ENCODE results near the gene IMPACT. TPM values are rescaled to one million over a fixed set of nuclear protein-coding genes. Genes with fewer than 3 reads are reported as not detected.

Gene IMPACT
- total RNA-seq, 6 experiments from 2014 or later: 10.4 to 18.1 (median 13.9) TPM

- Histone ChIP-seq H3K9me3 (no peaks in the 10 kb centered on the region), H3K27ac (no peak overlapping the region), H3K4me3 (no peak overlapping the region), H3K4me1 (no peaks in the 10 kb centered on the region), H3K36me3 (no peaks in the 10 kb centered on the region), H3K27me3 (no peaks in the 10 kb centered on the region)
- DNase-seq: no peak
- no peak for ATAC-seq
- intact Hi-C loops (cut with DNase I): no loop called here
- 89% methylated on average over 7 of the region's 7 CpGs for WGBS (ENCODE audit: insufficient coverage, low coverage, low lambda C conversion rate, missing lambda C conversion rate)
- no peak for TF ChIP-seq CTCF (IDR thresholded peaks at IDR 0.05)
- TF ChIP-seq POLR2A (IDR thresholded peaks at IDR 0.05): no peak
These were observed 52.9 kb downstream of the IMPACT start for GRCh38 chr18:24479371-24479770.

- no peak overlapping the region for H3K27ac ChIP-seq
- no peaks in the 10 kb centered on the region for H3K9me3 ChIP-seq
- intact Hi-C loops (cut with DNase I): loop anchor here in 1 of 2 donors (10.0 kb wide), 1 partner anchor 128 kb away; no protein-coding TSS in a partner anchor
- H3K4me3 ChIP-seq: no peak overlapping the region
- no peaks in the 10 kb centered on the region for H3K4me1 ChIP-seq
- DNase-seq (no peak), ATAC-seq (no peak)
- no peaks in the 10 kb centered on the region for H3K27me3 ChIP-seq
- no peak for TF ChIP-seq POLR2A (IDR thresholded peaks at IDR 0.05)
- TF ChIP-seq CTCF (IDR thresholded peaks at IDR 0.05): no peak
- H3K36me3 ChIP-seq: no peaks in the 10 kb centered on the region
- no CpG with 5 or more reads among the region's 5 CpGs for WGBS (ENCODE audit: insufficient coverage, low coverage, low lambda C conversion rate, missing lambda C conversion rate)
These were observed 56.4 kb downstream of the IMPACT start for GRCh38 chr18:24482821-24483220.

GRCh38 chr18:24485681-24486080, 59.2 kb downstream of the IMPACT start:
- no peak overlapping the region for H3K4me3 ChIP-seq
- intact Hi-C loops (cut with DNase I): loop anchor here (5.0 to 10.0 kb wide), 2 partner anchors 123 to 131 kb away; no protein-coding TSS in a partner anchor
- no peak for DNase-seq
- no peak for TF ChIP-seq CTCF (IDR thresholded peaks at IDR 0.05)
- TF ChIP-seq POLR2A (IDR thresholded peaks at IDR 0.05): no peak
- H3K9me3 ChIP-seq: no peaks in the 10 kb centered on the region
- 76% methylated on average over 3 of the region's 3 CpGs for WGBS (ENCODE audit: insufficient coverage, low coverage, low lambda C conversion rate, missing lambda C conversion rate)
- H3K27me3 ChIP-seq: no peaks in the 10 kb centered on the region
- H3K4me1 ChIP-seq: no peaks in the 10 kb centered on the region
- H3K36me3 ChIP-seq: no peaks in the 10 kb centered on the region
- H3K27ac ChIP-seq: no peak overlapping the region
- ATAC-seq: no peak

GRCh38 chr18:24486684-24487083, 60.2 kb downstream of the IMPACT start:
- intact Hi-C loops (cut with DNase I): loop anchor here (5.0 to 10.0 kb wide), 2 partner anchors 124 to 132 kb away; no protein-coding TSS in a partner anchor
- Histone ChIP-seq H3K4me1 (no peaks in the 10 kb centered on the region), H3K4me3 (no peak overlapping the region), H3K36me3 (no peaks in the 10 kb centered on the region), H3K27ac (no peak overlapping the region), H3K27me3 (no peaks in the 10 kb centered on the region), H3K9me3 (no peaks in the 10 kb centered on the region)
- ATAC-seq: no peak
- no peak for DNase-seq
- WGBS (ENCODE audit: insufficient coverage, low coverage, low lambda C conversion rate, missing lambda C conversion rate): 56% methylated on average over 8 of the region's 9 CpGs
- TF ChIP-seq POLR2A (IDR thresholded peaks at IDR 0.05) (no peak), CTCF (IDR thresholded peaks at IDR 0.05) (no peak)
